Esophagus muscularis mucosa (tissue), 4 donors: Measurements from ENCODE around the gene AFAP1L2. TPM values are rescaled to one million over a fixed set of nuclear protein-coding genes. Genes with fewer than 3 reads are reported as not detected.
A peak's percentile ranks its signal among the peaks of the same experiment; 100 is the strongest.

Experiments used
- DNase-seq: peaks from one replicate; pipeline ENCODE4 v3.0.0-alpha.2; 2017; ENCODE audit errors: extremely low spot score
- H3K27ac ChIP-seq, 4 donors: fragments of 200-600 bp; sonication (generic); replicated peaks in 1 of 4; 1 replicate in 3 of 4; 2 replicates in 1 of 4; pipeline ENCODE4 v1.5.1; 2016 to 2019; ENCODE audit warnings: mild to moderate bottlenecking in 1 of 4
- H3K27me3 ChIP-seq, 4 donors: fragments of 200-600 bp; sonication (generic); one replicate each; pipeline versions ENCODE4 v1.5.1 to v1.6.0; 2016 to 2019
- H3K36me3 ChIP-seq, 4 donors: fragments of 200-600 bp; sonication (generic); one replicate each; pipeline ENCODE4 v1.5.1; 2016 to 2019
- H3K4me1 ChIP-seq, 4 donors: fragments of 200-600 bp; sonication (generic); one replicate each; pipeline ENCODE4 v1.5.1; 2016 to 2019
- H3K4me3 ChIP-seq, 4 donors: fragments of 200-600 bp; sonication (generic); 1 replicate in 2 of 4; 2 replicates in 2 of 4; pipeline ENCODE4 v1.5.1; 2016 to 2019; ENCODE audit warnings: mild to moderate bottlenecking in 4 of 4, moderate library complexity in 1 of 4
- H3K9me3 ChIP-seq, 4 donors: fragments of 200-600 bp; sonication (generic); 1 replicate in 3 of 4; 2 replicates in 1 of 4; pipeline ENCODE4 v1.5.1; 2016 to 2019
- CTCF ChIP-seq, 3 experiments: fragments of 200-600 bp in 2 of 3; fragments of 450-650 bp in 1 of 3; sonication (generic) in 2 of 3; IDR thresholded peaks; one replicate each; pipeline ENCODE4 v1.5.1; 2017 to 2019; ENCODE audit warnings: antibody characterized with exemption in 3 of 3, mild to moderate bottlenecking in 2 of 3, moderate library complexity in 1 of 3
- EP300 ChIP-seq: sonication (generic); formaldehyde crosslinking; IDR thresholded peaks from one replicate; pipeline ENCODE4 v1.6.1; 2017; ENCODE audit warnings: antibody characterized with exemption
- POLR2A ChIP-seq: fragments of 450-650 bp; IDR thresholded peaks from one replicate; pipeline ENCODE4 v1.6.1; 2017; ENCODE audit warnings: antibody characterized with exemption, moderate library complexity, mild to moderate bottlenecking, low read depth
- POLR2AphosphoS5 ChIP-seq, 2 donors: sonication (generic); formaldehyde crosslinking; IDR thresholded peaks; one replicate each; pipeline ENCODE4 v1.6.1; 2017; ENCODE audit warnings: antibody characterized with exemption in 2 of 2
- WGBS: methylation state at CpG from one replicate; pipeline ENCODE4 v1.1.5; 2018; 5-methylcytosine and 5-hydroxymethylcytosine counted together
- intact Hi-C: fragments of 100-400 bp; cut with DNase I; formaldehyde crosslinking; loops from one replicate; pipeline ENCODE4 v1.15.1; 2023
- total RNA-seq, 4 donors: library from RNA; depleted of rRNA; stranded (reverse); fragments of >200 nt; gene quantifications; one replicate each; pipeline versions ENCODE4 v1.1.0 to v1.2.1, GENCODE V29; 2016

AFAP1L2 gene
- total RNA-seq, 4 donors from 2014 or later = 18.5 to 23.2 (median 19.9) TPM

DNA sequence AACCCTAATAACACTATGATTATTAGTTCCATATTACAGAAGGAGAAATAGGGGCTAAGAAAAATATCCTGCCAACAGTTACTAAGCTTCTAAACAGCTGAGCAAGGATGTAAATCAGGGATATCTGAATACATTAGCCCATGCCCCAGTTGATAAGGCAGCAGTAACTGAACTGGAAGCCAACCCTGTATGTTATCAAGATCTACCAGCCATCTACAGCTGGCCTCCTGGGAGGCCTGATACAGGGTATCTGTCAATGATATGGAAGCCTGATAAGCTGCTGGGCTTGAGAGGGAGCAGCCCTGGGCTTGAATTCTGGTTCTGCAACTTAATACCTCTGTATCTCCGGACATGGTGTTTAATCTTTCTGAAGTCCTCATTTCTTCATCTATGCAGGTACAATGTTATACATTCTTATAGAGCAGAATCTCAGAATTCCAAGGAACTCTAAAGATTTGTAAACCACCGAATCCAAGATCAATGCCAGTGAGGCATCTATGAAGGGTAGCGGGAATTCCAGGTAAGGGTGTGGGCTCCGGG is 37.9 kb upstream of the AFAP1L2 start:
- intact Hi-C loops = no loop called here
- H3K36me3 ChIP-seq = peaks cover 17 to 97% (median 75%) of the 10 kb centered on the region in 4 donors
- no peaks in the 10 kb centered on the region for H3K4me1 ChIP-seq
- no peak overlapping the region for H3K4me3 ChIP-seq
- H3K9me3 ChIP-seq = no peaks in the 10 kb centered on the region
- H3K27me3 ChIP-seq = no peaks in the 10 kb centered on the region
- TF ChIP-seq CTCF (IDR thresholded peaks at IDR 0.05) (no peak), EP300 (no peak), POLR2AphosphoS5 (IDR thresholded peaks at IDR 0.05) (no peak), POLR2A (no peak)
- 82% methylated on average over 4 of the region's 4 CpGs for WGBS
- no peak for DNase-seq
- no peak overlapping the region for H3K27ac ChIP-seq

DNA sequence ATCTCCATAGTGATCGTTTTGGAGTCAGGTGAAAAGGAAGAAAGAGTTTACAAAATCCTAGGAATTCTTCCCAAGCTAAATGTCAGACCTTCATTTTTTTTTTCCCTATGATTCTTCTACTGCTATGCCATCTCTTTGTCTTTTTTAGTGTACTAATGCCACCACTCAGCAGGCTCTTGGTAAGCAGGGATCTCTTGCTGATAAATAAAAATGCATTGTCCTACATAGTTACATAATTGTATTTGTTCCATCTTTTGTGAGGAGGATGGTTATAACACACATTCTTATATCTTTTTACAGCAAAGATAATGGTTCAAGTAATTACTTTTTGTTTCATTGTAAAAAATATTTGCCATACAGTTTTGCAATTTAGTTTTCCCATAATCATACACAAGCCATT is 36.8 kb upstream of the AFAP1L2 start:
- H3K27ac ChIP-seq = no peak overlapping the region
- no peaks in the 10 kb centered on the region for H3K27me3 ChIP-seq
- H3K4me3 ChIP-seq = no peak overlapping the region
- no peak for DNase-seq
- H3K9me3 ChIP-seq = no peaks in the 10 kb centered on the region
- 96% methylated on average over 1 of the region's 1 CpG for WGBS
- no peaks in the 10 kb centered on the region for H3K4me1 ChIP-seq
- intact Hi-C loops = no loop called here
- peaks cover 17 to 98% (median 82%) of the 10 kb centered on the region in 4 donors for H3K36me3 ChIP-seq
- no peak for TF ChIP-seq EP300
- TF ChIP-seq POLR2AphosphoS5 (IDR thresholded peaks at IDR 0.05) = no peak
- TF ChIP-seq POLR2A = no peak
- TF ChIP-seq CTCF (IDR thresholded peaks at IDR 0.05) = no peak

- no peaks in the 10 kb centered on the region for H3K4me1 ChIP-seq
- no peak for DNase-seq
- H3K27me3 ChIP-seq = no peaks in the 10 kb centered on the region
- intact Hi-C loops = loop anchor here (5.0 kb wide), 1 partner anchor 135 kb away; no protein-coding TSS in a partner anchor
- TF ChIP-seq POLR2AphosphoS5 (IDR thresholded peaks at IDR 0.05) = no peak
- peak; percentile 30 to 52 (median 31) for TF ChIP-seq CTCF (IDR thresholded peaks at IDR 0.05)
- 80% methylated on average over 8 of the region's 9 CpGs for WGBS
- H3K9me3 ChIP-seq = no peaks in the 10 kb centered on the region
- peaks cover 26 to 100% (median 85%) of the 10 kb centered on the region in 4 donors for H3K36me3 ChIP-seq
- H3K27ac ChIP-seq = no peak overlapping the region
- no peak overlapping the region for H3K4me3 ChIP-seq
These were observed 33.4 kb upstream of the AFAP1L2 start for GRCh38 chr10:114437473-114438292.

DNA sequence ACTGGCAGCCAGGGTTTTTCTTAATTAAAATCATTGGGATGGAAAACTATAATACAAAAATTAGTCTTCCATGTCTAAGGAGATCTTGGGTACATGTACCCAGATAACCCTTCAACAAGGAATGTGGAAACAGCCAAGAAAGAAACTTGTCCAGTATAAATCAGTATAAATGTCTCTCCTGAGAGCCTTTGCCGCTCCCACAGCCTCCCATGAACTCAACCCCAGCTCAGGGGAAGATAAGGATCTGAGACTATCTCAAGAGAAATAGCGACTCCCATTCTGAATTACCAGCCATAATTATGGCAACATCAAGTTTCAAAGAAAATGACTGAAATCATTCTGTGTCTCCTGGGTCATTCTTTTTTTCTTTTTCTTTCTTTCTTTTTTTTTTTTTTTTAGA is 32.6 kb upstream of the AFAP1L2 start:
- Histone ChIP-seq H3K9me3 (no peaks in the 10 kb centered on the region), H3K4me1 (no peaks in the 10 kb centered on the region), H3K27me3 (no peaks in the 10 kb centered on the region), H3K4me3 (no peak overlapping the region), H3K36me3 (peaks cover 26 to 100% (median 78%) of the 10 kb centered on the region in 4 donors), H3K27ac (no peak overlapping the region)
- DNase-seq = no peak
- intact Hi-C loops = loop anchor here (5.0 kb wide), 1 partner anchor 135 kb away; no protein-coding TSS in a partner anchor
- TF ChIP-seq POLR2A (no peak), POLR2AphosphoS5 (IDR thresholded peaks at IDR 0.05) (no peak), CTCF (IDR thresholded peaks at IDR 0.05) (no peak), EP300 (no peak)
- 92% methylated on average over 2 of the region's 2 CpGs for WGBS
